GM21576 (cell line): ENCODE results near the gene HNRNPL.

Experiments used
- ATAC-seq: cut with Tn5 transposase; IDR thresholded peaks from one replicate; pipeline ENCODE4 v1.9.1; 2021; ENCODE audit warnings: mild to moderate bottlenecking, moderate library complexity; ENCODE audit not compliant: unreplicated experiment

The HNRNPL gene

DNA sequence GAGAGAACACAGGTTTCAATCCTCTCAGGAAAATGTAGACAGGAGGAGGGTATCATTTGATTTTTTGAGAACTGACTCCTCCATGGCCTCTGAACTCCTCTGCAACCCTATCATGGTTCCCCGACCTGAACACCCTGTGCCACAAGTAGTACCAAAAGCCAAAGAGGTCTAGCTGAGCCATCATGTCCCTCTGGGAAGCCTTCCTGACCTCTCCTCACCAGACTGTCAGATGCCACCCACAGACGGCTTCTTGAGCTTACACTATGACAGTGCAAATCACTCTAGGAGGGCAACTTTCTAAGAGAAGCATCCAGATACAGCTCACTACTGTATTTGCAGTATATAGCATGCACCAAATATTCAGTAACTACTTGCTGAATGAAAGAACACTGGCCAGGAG is 3.7 kb downstream of the HNRNPL start:
- ATAC-seq: no peak

DNA sequence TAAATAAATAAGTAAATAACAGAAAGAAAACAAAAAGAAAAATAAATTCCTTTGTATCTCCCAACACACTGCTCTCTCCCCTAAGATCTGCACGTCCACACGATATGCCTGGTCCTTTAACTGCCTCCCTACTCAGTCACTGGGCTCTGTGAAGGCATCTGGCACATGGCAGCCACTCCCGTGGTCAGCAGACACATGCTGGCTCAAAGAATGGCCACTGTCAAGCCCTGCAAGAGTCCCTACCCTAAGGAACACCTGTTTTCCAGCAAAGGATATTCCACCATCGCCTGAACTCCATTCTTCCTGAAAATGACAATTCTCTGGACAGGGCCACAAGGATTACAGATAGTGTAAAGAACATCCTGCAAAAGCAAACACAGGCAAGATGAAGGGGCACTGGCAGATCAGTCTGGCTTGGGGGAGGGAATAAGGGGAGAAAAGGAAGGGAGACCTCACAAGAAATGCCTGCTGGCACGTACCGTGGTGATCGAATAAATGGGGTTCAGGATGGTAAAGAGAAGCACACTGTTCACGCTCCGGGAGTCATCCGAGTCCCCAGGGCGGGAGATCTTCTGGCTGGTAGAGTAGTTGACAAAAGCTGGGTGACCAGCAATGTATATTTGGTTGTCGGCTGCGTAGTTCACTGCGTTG is 4.3 kb downstream of the HNRNPL start:
- no peak for ATAC-seq

DNA sequence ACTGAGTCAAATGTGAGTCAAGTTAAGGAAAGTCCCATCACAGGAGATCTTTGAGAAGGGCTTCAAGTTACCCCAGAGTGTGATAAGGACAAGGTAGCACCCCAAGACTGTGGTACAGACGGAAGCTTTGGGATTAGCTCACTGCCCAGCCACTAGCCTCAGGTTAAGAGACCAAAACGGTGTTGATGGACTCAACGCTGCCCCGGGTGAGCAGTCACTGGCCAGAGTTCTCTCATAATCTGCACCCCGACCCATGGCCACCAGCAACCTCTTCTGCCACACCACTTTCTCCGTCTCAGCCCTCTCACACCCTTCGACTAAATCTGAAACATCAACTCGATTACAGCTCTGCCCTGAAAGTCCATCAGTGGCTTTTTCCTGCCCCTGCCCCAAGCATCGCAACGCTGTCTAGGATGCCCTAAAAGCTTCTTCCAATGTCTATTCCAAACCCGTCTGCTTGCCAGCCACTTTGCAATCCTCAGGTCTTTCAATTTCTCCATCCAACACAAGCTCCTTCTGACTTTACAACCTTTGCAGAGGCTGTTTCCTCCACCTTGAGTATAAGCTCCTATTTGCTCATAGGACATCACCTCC is 5.6 kb downstream of the HNRNPL start:
- ATAC-seq: no peak

DNA sequence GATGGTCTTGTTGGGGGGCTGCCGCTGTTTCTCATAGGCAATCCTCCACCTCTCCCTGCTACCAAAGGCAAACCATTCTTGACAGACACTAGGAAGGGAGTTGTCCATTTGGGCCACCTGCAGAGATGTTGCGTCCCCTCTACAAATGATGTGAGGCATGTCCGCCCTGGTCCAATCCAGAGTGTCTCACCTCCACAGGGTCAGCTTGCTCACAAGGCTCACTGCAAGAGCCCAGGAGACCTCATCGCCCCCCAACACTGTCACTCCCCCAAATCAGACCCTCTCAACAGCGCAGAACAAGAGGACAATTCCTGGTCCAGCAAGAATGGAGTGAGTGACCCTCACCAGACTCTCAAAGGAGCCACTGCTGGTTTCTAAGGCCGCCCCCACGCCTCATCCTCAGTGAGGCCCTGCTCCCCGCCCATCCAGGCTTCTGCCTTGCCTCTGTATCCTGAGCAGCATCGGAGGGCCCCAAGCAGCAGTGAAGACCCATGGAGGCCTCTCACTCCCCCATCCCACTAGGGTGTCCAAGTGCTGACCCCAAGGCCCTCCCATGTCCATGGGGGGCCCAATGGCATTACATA is 6.5 kb downstream of the HNRNPL start:
- no peak for ATAC-seq

DNA sequence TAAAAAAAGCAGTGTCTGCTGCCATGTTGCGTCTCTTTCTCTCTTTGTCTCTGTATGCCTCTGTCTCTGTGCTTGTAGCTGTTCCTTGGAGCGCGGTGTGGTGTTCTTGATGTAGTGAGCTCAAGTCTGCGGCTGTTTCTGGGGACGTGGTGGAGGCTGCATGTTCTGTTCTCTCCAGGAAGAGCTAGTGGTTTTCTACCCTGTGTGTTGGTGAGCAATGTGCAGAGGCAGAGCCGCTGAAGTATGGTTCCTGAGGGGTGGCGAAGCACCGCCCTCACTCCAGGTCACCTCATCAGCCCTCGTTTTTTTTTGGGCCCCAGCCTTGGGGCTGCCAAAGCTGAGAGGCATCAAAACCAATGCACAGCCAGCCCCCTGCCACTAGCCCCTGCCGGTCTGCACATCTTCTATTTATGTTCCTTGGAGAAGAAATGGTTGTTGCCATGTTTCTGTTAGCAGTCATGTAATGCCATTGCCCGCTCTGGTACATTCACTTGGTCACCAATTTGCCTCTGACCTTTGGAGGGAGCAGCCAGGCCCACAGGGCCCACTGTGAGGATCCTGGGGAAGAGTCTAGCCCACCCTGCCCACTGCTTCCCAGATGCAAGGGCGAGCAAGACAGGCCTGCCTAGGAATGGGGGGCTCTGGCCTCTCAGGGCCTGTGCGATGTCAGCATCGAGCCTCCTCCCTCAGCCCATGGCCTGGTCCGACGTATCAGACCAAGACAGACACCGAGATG is 7.2 kb downstream of the HNRNPL start:
- no peak for ATAC-seq

DNA sequence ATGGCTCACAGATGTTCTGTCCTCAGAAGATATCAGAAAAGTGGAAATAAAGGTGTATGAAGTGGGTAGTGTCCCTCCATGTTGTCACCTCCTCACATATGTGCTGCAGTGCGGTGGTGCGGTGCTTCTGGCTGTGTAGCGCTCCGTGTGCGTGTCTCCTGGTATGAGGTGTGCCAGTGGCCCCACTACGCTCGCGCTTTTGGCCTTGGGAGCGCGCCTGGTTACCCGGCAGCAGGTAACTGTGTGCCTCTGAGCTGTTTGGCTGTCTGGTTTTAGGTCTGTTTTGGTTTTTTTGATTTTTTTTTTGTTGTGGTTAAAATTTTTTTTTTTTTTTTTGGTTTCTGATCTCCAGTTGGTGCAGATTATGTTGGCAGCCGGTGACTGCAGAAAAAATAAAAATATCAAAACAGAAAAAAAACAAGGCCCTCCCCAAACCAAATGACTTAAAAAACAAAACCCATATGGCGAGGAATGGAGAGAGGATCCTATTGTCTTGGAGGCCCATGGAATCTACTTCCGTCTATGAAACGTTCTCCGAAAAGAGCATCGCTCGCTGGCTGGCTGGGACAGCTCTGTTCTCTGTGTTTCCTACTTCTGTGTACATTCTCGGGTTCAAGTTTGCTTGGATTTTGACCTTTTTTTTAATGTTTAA is 7.9 kb downstream of the HNRNPL start:
- ATAC-seq: no peak

DNA sequence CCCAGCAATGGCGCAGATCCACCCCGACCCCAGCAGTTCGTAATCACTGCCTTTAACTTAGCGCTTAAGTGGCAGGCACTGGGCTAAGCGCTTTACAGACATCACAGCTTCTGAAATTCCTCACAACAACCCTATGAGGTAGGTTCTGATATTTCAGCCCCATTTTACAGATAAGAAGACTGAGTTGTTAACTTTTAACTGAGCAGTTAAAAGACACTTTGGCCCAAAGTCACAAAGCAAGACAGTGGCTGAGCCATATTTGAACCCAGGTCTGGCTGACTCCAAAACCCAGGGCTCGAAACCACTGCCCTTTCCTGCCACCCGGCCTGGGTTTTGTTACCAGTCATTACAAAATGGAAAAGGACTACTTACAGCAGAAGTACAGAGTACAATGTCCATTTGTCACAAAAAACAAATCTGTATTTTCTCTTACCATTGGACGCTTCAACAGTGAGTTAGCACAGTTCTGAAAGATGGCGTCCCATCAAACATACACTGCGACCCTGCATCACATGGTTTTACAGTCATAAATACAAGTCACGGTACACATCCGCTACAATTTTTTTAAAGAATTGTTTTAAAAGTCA is 8.5 kb downstream of the HNRNPL start:
- ATAC-seq: no peak

DNA sequence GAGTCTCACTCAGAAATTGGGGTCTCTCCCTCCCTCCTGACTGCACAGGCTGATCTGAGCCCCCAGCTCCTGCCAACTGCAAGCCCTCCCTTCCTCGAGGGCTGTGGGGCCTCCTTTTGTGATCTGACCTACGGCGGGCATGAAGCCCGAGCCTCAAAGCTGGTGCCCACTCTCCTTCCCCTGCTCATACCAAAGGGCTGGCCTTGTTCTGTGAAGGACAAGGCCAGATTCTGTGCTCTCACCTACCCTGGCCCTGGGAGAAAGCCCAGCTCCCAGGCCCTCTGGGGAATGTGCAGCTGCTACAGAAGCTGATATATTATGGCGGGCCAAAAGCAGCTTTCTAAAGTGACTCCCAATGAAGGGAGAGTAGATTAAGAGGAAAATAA is 9.2 kb downstream of the HNRNPL start:
- no peak for ATAC-seq

DNA sequence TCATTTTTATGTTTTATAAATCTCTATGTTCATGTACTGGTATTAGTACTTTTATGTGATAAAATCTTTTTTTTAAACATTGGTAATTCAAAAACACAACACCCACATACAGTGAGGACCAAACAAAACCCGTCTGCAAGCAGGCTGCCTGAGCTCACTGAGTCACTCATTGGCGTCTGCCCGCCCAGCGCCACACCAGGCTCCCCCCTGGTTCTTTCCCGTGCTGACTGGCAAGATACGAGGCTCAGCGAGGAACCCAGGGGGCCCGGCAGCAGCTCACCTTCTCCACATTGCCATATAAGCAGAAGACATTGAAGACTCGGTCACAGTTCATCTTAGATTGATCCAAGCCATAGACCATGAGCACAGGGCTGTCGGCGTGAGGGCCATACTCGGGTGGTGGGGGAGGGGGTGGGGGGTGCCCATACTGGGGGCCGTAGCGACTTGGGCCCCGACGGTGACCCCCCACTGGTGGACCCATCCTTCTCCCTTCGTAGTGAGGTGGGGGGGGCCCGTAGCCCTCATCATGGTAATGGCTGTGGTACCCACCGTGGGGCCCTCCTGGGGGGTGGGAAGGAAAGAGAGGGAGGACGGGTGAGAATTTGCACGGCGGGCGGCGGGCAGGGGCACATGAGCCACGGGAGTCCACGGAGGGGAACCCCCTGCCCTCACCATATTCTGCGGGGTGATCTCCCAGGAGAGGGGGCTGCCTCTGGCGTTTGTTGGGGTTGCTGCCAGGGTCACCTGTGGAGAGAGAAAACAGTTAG is 9.8 kb downstream of the HNRNPL start:
- no peak for ATAC-seq

DNA sequence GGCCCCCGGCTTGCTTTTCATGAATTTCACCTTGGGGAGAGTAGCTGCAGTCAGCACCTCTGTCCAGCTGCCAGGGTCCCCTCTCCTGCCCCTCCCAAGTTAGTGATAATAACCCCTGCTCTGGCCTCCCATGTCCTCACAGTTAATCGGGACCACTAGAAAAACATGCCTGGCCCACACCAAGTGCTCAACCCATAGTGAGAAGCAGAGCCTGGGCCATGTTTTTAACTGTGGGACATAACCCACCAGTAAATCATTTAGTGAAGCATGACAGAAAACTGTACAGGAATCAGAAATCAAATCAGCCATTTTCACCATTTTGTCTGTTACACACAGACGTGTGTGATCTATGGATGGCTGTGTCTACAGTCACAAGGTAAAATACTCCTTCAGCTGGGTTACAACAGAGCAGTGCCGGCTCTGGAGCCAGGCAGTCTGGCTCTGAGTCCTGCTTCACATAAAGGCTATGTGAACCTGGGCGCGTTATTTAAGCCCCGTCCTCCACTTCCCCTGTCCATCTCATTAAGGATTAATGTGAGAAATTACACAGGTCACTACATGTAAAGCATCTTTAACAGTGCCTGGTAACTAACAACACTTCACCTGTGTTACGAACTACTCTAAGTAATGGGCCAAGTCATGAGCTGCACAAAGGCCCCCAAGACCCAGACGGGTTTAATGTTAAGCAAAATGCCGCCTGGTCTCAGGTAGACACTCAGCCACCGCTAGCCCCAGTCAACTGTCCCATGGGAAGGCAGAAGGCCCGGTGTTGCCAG is 10.6 kb downstream of the HNRNPL start:
- no peak for ATAC-seq

DNA sequence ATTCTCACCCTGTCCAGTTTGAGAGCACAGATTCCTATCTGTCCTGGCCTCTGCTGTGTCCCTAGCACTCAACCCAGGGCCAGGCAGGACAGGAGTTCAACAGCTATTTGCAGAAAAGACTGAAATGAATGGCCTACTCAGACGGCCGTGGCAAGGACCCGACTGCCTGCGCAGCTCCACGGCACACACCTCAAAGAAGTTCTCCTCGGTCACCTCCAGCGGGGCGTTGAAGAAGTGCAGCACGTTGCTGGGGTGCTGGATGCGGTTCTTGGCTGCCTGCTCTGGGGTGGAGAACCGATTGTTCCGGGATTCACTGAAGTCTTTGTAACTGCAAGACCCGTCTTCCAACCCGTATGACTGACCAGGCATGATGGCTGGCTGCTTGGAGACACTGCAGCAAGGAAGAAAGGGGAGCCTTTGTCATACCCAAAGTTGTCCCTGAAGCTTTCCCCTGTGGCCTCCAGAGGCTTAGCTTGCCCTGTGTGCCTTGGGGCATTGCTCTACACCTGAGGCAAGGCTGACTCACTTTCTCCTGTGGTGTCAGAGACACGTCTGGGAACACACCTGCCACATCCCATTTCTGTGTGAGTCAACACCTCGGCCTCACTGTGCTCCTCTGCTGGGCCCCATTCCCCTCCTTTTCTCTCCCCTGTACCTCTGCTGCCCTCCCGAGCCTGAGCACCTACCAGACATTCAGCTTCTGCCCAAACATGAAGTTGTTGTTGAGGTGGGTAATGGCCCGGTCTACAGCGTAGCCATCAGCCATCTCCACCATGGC is 11.4 kb downstream of the HNRNPL start:
- no peak for ATAC-seq

DNA sequence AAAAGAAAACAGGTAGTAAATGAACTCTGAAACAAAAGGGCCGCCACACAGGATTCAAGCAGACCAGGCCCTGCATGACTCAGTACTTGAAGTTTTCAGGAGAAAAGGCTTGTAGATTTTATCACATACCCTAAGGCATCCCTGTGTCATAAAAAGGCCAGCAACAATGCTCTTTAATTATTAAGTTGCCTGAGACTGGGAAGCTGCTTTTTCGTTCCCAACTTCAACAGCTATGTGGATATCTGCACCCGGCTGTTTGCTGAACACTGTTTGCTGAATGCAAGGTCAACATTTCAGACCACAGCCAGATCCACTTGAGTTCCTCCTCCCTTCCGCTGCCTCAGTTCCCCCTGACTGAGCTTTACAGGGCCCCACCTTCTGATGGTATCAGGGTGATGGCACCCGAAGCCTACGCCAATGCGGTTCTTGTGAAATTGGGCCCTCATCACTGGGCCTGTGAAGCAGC is 12.1 kb downstream of the HNRNPL start:
- no peak for ATAC-seq

DNA sequence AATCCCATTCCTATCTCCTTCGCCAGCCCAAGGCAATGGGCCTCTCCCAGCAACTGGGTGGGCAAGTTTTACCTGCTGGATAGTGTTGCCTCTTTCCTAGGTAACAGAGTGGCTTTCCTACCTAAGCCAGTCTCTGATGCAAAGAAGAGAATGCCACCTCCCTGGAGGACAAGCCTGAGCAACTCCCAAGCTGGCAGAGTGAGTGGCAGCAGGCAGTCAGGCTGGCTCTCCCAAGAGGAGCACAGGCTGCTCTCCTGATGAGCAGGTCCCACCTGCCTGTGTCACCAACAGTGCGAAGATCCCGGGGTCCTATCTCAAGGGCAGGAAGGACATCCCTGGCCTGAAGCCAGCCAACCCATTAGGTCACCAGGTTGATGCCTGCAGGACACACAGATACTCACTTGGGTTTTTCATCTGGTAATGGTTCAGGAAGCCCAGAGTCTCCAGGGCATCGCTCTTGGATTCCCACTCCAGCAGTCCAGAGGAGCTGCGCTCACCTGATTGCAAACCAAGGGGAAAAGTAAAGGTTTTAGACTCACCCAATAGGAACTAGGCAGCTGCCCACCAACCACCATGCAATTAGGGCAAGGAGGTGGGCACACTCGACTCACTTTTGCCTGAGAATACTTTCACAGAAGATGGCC is 12.7 kb downstream of the HNRNPL start:
- no peak for ATAC-seq

DNA sequence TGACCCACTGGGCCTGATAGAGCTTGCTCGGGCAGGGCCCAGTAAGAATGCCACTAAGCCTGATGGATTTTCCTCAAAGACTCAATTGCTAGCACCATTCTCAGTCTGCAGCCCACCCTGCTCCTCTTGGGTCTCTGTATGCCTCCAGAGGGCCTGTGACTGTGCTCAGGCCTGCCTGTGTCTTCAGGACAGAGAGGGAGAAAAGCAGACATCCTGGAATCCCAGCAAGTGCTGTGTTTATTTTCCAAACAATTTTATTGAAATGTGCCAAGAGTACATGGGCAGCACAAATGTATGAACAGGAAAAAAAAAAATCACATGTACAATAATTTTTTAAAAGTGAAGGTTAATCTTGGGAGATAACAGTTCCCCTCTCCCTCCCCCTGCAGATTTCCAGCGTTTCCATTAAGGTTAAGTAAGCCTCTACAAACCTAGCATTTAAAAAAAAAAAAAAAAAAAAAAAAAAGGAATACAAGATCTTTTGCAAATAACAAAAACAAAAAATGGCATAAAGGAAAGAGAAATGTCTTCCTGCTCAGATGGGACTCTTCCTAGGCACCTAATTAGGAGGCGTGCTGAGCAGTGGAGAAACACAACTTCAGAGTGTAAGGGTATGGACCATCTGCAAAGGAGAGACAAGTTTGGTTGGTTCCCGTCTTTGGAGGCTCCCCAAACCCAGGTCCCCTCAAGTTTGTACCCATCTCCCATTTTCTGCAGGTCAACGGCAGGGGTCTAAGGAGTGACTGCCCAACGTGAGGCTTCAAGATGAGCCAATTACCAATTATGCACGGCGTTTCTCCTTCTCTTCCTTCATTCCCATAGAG is 13.4 kb downstream of the HNRNPL start:
- ATAC-seq: no peak

DNA sequence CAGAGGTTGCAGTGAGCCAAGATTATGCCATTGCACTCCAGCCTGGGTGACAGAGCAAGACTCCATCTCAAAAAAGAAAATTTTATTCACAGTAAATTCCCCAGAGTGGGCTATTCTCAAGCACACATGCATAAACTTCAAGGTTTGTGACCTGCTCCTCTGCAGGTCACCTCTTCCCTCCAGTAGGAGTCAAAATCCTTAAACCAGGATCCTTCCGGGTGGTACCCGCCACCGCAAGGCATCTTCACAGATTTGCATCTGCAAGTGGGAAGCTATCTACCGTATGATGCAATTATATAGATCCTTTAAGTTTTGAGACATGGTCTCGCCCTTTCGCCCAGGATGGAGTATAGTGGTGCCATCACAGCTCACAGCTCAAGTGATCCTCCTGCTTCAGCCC is 15.2 kb downstream of the HNRNPL start:
- no peak for ATAC-seq

DNA sequence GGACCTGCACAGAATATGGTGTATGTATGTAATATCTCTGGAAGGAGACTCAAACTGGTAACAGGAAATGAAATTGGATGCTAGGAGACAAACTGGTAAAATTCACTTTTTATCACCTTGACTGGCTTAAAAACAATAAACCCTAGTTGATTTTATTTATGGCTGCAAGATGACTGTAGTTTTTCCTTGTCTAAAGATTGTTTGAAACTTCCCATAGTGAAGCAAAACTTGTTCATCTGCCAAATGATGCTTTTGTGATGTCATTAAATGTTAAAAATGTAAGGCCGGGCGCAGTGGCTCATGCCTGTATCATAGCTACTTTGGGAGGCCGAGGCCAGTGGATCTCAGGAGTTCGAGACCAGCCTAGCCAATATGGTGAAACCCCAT is 15.7 kb downstream of the HNRNPL start:
- ATAC-seq: no peak

DNA sequence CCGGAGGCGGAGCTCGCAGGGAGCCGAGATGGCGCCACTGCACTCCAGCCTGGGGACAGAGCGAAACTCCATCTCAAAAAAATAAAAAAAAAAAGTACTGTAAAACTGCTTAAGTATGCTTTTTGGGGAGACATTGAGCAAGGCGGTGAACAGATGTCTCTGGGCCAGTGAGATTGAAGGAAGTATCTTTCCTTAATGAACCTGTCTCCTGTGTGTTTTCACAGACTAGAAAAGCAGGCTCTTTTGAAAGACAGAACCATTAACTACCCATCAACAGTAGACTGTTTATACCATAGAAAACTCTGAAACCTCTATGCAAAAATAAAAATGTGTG is 16.7 kb downstream of the HNRNPL start:
- no peak for ATAC-seq
